HG03442 (cell line): ENCODE results near the gene BLM.
"Not testable (repeated sequence)": the region's sequence is repeated elsewhere in the genome, so short reads cannot be mapped to it uniquely, and the experiment has no call there.

Experiments
- ATAC-seq: cut with Tn5 transposase; IDR thresholded peaks from one replicate; pipeline ENCODE4 v1.9.1; 2021; ENCODE audit warnings: mild to moderate bottlenecking, moderate library complexity; ENCODE audit not compliant: unreplicated experiment

Gene BLM

DNA sequence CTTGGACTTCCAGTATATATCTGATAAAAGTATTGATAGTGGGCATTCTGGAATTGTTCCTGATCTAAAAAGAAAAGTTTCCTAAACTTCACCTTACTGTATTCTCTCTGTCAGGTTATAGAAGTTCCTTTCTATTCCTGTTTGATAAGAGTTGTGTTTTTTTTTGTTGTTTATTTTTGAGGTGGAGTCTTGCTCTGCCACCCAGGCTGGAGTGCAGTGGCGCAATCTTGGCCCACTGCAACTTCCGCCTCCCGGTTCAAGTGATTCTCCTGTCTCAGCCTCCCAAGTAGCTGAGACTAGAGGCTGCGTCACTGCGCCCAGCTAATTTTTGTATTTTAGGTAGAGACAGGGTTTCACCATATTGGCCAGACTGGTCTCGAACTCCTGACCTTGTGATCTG is 13.1 kb downstream of the BLM start:
- ATAC-seq = no peak

- no peak for ATAC-seq
Measured at GRCh38 chr15:90735923-90736322, 18.8 kb downstream of the BLM start.

- not testable (repeated sequence) for ATAC-seq
Measured at GRCh38 chr15:90740545-90740944, 23.4 kb downstream of the BLM start.

GRCh38 chr15:90742087-90742486 is 24.9 kb downstream of the BLM start:
- no peak for ATAC-seq

DNA sequence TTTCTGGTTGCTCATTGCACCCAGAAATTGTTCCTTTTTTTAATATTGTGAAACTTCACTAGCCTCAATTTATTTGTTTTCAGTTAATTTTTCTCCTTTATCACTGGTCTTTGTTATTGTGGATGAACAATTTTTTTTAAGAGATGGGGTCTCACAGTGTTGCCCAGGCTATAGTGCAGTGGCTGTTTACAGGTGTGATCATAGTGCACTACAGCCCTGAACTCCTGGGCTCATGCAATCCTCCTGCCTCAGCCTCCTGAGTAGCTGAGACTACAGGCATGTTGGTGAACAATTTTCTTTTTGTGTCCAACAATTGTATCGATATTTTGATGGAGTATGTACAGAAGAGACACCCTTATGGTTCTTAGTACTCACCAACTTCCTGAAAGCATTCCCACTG is 26.3 kb downstream of the BLM start:
- no peak for ATAC-seq

- ATAC-seq = no peak
Measured at GRCh38 chr15:90744759-90745402, 27.7 kb downstream of the BLM start.

- ATAC-seq = no peak
Measured at GRCh38 chr15:90749754-90750153, 32.6 kb downstream of the BLM start.

GRCh38 chr15:90750186-90750585 is 33.0 kb downstream of the BLM start:
- peak; percentile 59 for ATAC-seq

DNA sequence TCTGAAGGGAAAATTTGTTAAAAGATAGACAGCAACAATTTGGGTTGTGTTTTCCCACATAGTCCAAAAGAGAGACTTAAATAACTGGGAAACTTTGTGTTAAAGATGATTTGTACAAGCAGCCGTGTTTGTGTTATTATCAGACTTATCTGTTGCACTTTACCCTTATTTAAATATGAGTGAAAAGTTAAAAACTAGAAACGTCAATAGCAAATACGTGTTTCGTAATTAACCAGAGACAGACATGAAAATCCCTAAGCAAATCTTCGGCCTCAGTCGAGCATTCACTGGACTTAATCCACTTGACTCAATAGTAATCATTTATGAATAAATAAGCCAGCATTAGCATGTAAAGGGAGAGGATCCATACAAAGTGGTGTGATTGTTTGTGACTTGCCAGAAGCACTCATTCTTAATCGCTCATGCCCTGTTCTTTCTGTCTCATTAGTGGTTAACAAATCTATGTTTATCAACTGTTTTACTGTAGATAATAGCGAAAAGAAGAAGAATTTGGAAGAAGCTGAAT is 34.2 kb downstream of the BLM start:
- ATAC-seq = no peak

DNA sequence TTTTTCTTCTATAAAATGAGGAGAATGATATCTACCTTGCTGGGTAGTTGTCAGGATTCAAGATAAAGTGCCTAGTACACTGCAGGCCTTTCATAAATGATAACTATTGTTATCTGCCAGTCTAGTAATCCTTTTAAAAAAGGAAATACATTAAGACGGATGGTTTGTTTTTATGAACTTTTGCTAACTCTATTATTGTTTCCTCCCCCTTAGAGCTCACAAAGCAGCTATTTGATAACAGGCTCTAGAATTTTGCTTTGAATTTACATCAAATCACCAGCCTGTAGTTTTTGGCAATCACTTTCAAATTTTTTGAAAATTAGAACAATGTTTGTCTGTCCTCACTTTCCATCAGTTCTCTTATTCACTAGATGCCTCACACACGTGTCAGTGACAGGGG is 39.8 kb downstream of the BLM start:
- no peak for ATAC-seq

GRCh38 chr15:90757461-90757860 is 40.3 kb downstream of the BLM start:
- ATAC-seq = no peak

DNA sequence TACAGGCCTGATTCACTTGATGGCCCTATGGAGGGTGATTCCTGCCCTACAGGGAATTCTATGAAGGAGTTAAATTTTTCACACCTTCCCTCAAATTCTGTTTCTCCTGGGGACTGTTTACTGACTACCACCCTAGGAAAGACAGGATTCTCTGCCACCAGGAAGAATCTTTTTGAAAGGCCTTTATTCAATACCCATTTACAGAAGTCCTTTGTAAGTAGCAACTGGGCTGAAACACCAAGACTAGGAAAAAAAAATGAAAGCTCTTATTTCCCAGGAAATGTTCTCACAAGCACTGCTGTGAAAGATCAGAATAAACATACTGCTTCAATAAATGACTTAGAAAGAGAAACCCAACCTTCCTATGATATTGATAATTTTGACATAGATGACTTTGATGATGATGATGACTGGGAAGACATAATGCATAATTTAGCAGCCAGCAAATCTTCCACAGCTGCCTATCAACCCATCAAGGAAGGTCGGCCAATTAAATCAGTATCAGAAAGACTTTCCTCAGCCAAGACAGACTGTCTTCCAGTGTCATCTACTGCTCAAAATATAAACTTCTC is 43.6 kb downstream of the BLM start:
- ATAC-seq = no peak

DNA sequence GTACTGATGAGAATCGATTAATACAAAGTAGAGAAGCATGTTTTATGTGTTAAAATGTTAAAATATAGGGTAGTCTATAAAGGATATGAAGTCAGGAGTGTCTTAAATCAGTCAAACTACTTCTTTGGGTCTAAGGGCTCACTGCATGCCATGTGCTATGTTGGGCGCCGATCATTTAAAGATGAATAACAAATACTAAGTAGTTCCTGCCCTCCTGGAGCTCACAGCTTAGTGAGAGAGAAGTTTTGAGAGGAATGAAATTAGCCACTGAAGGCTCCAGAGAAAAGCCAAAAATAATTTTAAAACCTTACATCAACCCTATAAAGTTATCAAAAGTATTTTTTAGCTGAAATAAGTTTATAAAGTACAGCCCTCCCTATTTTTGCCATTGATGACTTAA is 44.5 kb downstream of the BLM start:
- no peak for ATAC-seq

- ATAC-seq = no peak
Measured at GRCh38 chr15:90762109-90762508, 45.0 kb downstream of the BLM start.

DNA sequence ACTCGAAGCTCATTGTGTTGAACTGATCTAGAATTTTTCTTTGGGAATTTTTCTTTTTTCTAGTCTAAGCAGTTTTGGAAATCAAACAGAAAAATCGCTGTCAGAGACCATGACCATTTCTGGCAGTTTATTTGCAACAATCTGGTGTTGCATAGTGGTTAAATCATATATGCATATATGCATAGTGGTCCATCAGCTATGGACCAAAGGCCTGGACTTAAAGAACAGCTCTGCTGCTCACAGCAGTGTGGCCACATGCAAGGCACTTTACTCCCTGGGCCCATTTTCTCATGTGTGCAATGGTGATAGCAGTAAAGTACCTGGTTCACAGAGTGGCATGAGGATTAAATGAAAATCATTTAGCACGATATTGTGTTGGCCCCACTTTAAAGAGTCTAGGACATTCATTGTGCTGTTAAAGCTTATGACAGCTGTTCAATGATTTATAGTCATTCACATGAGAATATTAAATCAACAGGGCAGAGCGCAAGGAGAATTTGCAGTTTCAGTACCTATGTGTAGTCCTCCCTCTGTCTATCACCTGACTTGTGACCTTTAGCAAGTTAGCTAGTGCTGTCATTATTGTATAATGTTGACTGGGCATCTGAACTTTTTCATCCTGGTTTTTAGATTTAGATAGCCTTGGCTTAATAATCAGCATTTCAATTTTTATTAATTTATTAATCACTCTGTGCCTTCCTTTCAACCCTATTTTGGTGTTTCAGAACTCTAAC is 46.4 kb downstream of the BLM start:
- no peak for ATAC-seq

GRCh38 chr15:90765531-90765930 is 48.4 kb downstream of the BLM start:
- no peak for ATAC-seq

- no peak for ATAC-seq
Measured at GRCh38 chr15:90765966-90766365, 48.8 kb downstream of the BLM start.

DNA sequence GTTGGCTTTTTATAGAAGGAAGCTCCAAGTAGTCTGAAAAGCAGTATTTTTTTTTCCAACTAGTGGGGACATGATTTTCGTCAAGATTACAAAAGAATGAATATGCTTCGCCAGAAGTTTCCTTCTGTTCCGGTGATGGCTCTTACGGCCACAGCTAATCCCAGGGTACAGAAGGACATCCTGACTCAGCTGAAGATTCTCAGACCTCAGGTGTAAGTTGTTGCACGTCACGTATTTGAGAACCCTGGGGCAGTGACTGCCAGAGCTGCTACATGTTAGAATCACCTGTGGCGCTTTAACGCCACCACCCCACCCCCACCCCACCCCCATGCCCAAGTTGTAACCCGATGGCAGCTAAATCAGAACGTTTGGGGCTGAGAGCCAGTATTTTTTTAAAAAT is 52.2 kb downstream of the BLM start:
- no peak for ATAC-seq

DNA sequence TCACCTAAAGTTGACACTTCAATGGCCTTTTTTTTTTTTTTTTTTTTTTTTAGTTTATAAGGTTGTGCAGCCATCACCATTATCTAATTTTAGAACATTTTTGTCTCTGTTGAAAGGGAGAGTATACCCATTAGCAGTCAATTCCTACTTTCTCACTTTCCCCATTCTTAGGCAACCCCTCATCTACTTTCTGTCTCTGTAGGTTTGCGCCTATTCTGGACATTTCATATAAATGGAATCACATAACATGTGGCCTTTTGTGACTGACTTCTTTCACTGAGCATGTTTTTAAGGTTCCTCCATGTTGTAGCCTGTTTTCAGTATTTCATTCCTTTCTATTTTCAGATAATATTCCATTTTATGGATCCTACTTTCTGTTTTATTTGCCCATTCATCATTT is 56.3 kb downstream of the BLM start:
- ATAC-seq = no peak

DNA sequence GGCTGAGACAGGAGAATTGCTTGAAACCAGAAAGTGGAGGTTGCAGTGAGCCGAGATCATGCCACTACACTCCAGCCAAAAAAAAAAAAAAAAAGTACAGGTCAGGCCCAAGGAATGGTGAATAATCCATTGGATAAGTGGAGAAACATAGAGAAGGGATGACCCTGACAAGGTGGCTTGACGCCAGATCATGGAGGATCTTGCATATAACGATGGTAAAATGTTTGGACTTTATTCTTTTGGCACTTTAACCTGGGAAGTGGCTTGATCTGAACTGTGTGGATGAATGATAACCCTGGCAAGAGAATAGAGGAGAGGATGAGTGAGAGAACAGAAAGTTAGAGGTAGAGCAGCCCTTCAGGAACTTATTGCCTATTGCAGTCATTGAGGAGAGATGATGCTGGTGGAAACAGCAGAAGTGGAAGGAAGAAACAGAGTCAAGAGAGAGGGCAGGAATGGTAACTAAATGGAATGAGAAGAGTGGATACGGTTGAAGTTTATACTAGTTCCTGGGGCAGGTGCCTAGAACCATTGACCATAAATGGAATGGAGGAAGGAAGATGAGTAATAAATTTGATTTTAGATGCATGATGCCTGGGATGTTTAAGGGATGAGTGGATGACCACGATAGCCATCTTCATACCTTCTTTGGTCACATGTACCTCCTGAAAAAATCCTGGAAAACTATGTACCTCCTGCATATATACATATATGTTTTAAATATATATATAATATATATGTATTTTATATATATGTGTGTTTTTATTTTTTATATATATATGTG is 57.8 kb downstream of the BLM start:
- no peak for ATAC-seq

DNA sequence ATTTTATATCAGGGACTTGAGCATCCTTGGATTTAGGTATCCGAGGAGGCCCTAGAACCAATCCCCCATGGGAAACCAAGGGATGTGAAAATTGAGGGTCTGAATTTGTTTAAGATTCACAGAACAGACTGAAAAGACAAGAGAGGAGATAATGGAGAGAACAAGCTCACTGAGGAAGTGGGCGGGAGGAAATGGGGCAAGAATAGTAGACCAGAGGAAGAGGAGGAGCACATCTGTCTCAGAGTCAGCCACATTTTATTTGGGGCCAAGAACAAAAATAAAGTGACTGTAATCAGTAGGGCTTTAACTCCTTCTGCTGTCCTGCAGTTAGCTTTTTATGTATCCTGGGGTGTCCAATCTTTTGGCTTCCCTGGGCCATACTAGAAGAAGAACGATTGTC is 63.8 kb downstream of the BLM start:
- no peak for ATAC-seq
